DMS153 (cell line): ENCODE data around the gene CDH4.
"Not testable (repeated sequence)": the region's sequence is repeated elsewhere in the genome, so short reads cannot be mapped to it uniquely, and the experiment has no call there.

Source experiments
- DNase-seq: peaks from one replicate; lab custom pipeline; 2025; lab: John Stamatoyannopoulos, UW

The CDH4 gene

GRCh38 chr20:61253640-61254511 lies 1.8 kb downstream of the CDH4 start:
- no peak for DNase-seq

- no peak for DNase-seq
Observed at GRCh38 chr20:61254881-61255626, 3.0 kb downstream of the CDH4 start.

- DNase-seq, result no peak
Observed at GRCh38 chr20:61256365-61256764, 4.3 kb downstream of the CDH4 start.

- DNase-seq, result no peak
Observed at GRCh38 chr20:61256824-61257223, 4.8 kb downstream of the CDH4 start.

GRCh38 chr20:61257611-61258010 lies 5.5 kb downstream of the CDH4 start:
- DNase-seq, result no peak

- DNase-seq, result no peak
Observed at GRCh38 chr20:61259741-61260140, 7.7 kb downstream of the CDH4 start.

GRCh38 chr20:61260905-61261304 lies 8.8 kb downstream of the CDH4 start:
- no peak for DNase-seq

- no peak for DNase-seq
Observed at GRCh38 chr20:61262036-61262435, 10.0 kb downstream of the CDH4 start.

- DNase-seq, result no peak
Observed at GRCh38 chr20:61262514-61262913, 10.5 kb downstream of the CDH4 start.

- no peak for DNase-seq
Observed at GRCh38 chr20:61263084-61263695, 11.1 kb downstream of the CDH4 start.

GRCh38 chr20:61263938-61264337 lies 11.9 kb downstream of the CDH4 start:
- no peak for DNase-seq

GRCh38 chr20:61267241-61267640 lies 15.2 kb downstream of the CDH4 start:
- no peak for DNase-seq

GRCh38 chr20:61268024-61268423 lies 16.0 kb downstream of the CDH4 start:
- no peak for DNase-seq

- no peak for DNase-seq
Observed at GRCh38 chr20:61271312-61272231, 19.5 kb downstream of the CDH4 start.

GRCh38 chr20:61273024-61273423 lies 21.0 kb downstream of the CDH4 start:
- not testable (repeated sequence) for DNase-seq

- not testable (repeated sequence) for DNase-seq
Observed at GRCh38 chr20:61273666-61274065, 21.6 kb downstream of the CDH4 start.

GRCh38 chr20:61274326-61274725 lies 22.3 kb downstream of the CDH4 start:
- no peak for DNase-seq

GRCh38 chr20:61278296-61278695 lies 26.2 kb downstream of the CDH4 start:
- DNase-seq, result no peak

- no peak for DNase-seq
Observed at GRCh38 chr20:61279621-61280150, 27.6 kb downstream of the CDH4 start.

GRCh38 chr20:61280217-61280980 lies 28.3 kb downstream of the CDH4 start:
- DNase-seq, result no peak
